GM18498 (cell line): ENCODE data around the gene CD28.

Source experiments
- ATAC-seq: cut with Tn5 transposase; IDR thresholded peaks from one replicate; pipeline ENCODE4 v1.9.1; 2021; ENCODE audit warnings: mild to moderate bottlenecking, moderate library complexity; ENCODE audit not compliant: unreplicated experiment

CD28 gene

GRCh38 chr2:203713381-203713780 lies 6.9 kb downstream of the CD28 start:
- no peak for ATAC-seq

DNA sequence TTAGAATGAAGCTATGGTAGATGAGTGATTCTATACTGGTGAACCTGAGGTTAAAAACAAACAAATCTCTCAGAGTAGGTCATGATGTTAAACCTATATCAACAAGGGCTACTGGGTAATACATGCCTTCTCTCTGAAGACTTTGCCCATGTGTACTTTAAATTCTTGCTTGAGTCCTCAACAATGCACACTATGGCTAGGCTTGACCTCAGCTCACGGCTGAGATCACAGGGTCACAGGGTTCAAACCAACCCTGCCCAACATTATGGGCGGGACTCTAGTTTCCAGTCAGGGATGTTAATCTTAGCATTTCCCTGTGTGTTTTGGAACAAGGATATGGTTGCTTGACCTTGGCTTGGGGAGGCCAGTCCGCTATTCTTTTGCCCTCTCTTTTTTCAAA lies 7.7 kb downstream of the CD28 start:
- ATAC-seq, result no peak

- no peak for ATAC-seq
Observed at GRCh38 chr2:203715744-203716143, 9.3 kb downstream of the CD28 start.

- peak; percentile 92 for ATAC-seq
Observed at GRCh38 chr2:203718087-203718486, 11.6 kb downstream of the CD28 start.

- ATAC-seq, result no peak
Observed at GRCh38 chr2:203719456-203720410, 13.3 kb downstream of the CD28 start.

DNA sequence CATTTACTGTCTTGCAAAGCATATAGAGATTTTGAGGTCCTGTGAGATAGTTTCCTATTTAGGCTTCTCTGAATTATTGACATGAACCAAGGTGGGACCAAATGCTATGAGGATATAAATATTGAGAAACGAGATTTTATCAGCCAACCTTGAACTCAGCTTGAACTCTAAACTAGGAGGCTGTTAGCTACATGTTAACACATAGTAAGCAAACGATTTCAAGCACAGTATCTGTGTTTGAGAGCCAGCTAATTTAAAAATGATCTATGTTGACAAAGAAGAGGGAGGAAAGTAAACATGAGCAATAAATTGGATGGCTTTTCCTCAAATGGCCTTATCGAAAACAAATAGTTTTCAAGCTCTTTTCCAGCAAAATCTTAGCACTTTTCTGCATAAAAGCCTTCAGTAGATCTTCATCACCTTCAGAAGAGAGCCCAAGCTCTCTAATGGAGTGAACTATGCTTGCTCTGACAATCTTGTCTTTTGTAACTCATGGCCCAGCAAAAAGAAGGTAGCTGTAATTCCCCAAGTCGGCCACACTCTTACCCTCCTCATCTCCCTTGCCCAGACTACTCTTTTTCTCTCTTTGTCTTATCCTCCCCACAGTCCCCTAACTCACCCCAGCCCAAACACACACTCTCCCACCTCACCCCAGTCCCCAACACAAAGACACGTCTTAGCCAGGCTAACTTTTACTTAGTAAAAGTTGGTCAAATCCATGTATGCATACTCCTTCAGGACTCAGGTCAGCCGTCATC lies 14.7 kb downstream of the CD28 start:
- ATAC-seq, result no peak

- ATAC-seq, result no peak
Observed at GRCh38 chr2:203721781-203722300, 15.4 kb downstream of the CD28 start.

DNA sequence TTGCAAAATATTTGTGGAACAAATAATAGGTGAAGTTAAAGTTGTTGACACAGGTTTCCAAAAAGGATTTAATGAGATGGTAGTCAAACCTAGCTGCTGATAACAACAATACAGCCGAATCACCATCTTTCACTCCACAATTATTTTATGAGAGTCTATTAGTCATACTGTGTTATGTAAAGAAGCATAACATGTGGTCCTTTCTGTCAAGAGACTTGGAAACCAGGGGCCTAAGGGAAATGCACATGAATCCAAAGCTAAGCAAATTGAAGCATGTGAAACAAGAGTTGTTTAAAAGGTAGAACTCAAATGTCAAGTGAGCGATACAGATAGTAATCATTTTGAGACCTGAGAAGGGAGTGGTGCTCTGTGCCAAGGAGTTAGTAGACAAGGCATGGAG lies 16.0 kb downstream of the CD28 start:
- ATAC-seq, result no peak

DNA sequence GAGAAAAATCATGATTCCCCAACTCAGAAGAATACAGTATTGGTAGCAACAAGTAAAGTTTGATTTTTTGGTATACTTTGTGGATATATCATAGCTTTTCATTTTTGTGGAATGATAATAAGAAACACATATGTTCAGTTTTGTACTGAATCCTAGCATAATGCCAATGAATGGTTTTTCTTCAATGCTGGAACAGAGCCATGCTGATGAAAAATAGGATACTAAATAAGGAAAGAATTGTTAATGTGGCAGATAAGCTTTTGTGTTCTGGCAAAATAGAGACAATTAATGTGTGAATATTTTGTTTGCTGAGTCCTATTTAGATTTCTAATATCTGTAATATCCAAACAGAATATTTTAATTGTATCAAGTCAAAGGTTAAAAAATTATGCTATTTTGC lies 21.9 kb downstream of the CD28 start:
- no peak for ATAC-seq

- peak; percentile 54 for ATAC-seq
Observed at GRCh38 chr2:203730076-203730729, 23.8 kb downstream of the CD28 start.

DNA sequence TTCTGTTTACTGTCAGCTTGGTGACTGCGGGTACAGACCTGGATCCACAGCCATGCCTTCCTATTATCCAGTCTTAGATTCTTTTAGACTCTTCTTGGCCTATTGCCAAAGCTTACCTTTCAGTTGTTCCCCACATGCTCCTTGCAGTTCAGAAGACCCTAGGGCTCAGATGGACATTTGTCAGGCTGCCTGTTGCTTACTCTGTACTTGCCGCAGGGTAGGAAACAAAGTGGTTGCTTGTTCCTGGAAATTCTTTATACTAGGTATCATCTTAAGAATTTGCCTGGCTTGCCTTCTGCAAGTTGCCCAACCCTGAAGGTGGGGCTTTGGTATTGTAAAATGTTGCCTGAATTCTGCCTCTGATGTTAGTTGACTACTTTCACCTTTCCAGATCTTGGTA lies 24.4 kb downstream of the CD28 start:
- ATAC-seq, result no peak

- no peak for ATAC-seq
Observed at GRCh38 chr2:203732092-203732952, 25.9 kb downstream of the CD28 start.

GRCh38 chr2:203732953-203733510 lies 26.6 kb downstream of the CD28 start:
- ATAC-seq, result no peak

DNA sequence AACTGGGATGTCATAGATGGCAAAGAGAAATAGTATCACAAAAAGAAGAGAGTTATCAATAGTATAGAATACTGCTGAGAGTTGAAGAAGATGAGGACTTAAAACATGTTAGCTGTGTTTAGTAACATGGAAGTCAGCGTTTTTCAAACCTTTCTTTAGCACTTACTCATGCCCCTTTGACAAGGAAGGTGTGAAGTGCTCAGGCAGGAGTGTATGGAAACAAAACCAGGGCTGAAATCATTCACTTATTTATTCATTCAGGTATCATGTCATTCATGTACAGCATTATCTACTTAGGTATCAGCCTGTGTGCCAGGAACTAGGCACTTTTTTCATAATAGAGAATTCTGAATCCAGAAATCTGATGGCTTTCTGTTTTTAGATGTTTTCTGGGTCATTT lies 27.2 kb downstream of the CD28 start:
- ATAC-seq, result no peak

GRCh38 chr2:203734276-203734983 lies 28.0 kb downstream of the CD28 start:
- no peak for ATAC-seq

DNA sequence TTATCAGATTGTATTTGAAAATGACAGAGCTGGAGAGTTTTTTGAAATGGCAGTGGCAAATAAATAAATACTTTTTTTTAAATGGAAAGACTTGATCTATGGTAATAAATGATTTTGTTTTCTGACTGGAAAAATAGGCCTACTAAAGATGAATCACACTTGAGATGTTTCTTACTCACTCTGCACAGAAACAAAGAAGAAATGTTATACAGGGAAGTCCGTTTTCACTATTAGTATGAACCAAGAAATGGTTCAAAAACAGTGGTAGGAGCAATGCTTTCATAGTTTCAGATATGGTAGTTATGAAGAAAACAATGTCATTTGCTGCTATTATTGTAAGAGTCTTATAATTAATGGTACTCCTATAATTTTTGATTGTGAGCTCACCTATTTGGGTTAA lies 30.9 kb downstream of the CD28 start:
- ATAC-seq, result no peak

- no peak for ATAC-seq
Observed at GRCh38 chr2:203739351-203739750, 32.9 kb downstream of the CD28 start.

DNA sequence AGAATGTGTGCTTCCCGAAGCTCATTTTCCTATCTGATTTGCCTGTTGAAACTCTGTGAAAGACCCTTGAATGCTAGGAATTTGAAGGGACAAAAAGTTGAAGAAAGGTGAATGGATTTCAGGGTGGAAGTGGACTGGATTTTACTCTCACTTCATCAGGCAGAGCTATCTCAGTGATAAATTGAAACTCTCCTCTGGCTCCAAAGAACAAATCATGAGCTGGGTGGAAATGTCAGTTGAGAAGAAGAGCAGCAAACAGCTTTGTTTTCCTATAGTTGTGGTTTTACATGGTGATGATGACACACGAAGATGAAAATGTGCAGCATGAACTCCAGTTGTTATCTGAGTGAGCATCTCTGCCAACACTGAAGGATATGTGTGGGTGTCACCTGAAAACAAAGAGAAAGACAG lies 34.4 kb downstream of the CD28 start:
- ATAC-seq, result no peak

DNA sequence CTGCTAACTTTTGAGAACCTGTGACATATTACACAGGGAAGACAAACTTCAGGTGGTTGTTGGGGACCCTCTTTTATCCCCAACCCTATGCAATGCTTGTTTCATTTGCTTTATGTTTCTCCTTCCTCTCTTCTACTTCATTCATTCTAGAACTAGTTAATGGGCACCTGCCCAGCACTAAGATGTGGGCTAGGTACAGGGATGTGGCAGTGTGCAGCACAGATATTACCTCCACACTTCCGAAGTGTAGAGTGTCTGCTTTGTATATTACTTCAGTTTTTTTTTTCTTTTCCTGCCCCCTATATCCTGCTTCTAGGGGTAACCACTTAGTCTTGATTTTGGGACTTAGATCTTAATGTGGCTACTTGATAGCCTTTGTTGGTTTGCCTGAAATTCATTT lies 35.1 kb downstream of the CD28 start:
- ATAC-seq, result no peak
